HepG2 (cell line): ENCODE results near the gene KDM6B. TPM values are rescaled to one million over a fixed set of nuclear protein-coding genes. Genes with fewer than 3 reads are reported as not detected.

ENCODE experiments used
- BRCA1 ChIP-seq: sonication (generic); formaldehyde crosslinking; IDR thresholded peaks from 2 replicates; pipeline ENCODE4 v1.4.0; 2020; ENCODE audit warnings: missing genetic modification reagents
- DBP ChIP-seq: sonication (generic); formaldehyde crosslinking; IDR thresholded peaks from 2 replicates; pipeline ENCODE4 v1.4.0; 2020; ENCODE audit warnings: missing genetic modification reagents; ENCODE audit errors: not compliant biosample characterization
- MED8 ChIP-seq: sonication (generic); formaldehyde crosslinking; IDR thresholded peaks from 2 replicates; pipeline ENCODE4 v1.8.1; 2023; ENCODE audit warnings: mild to moderate bottlenecking, missing genetic modification reagents; ENCODE audit not compliant: insufficient replicate concordance
- PHB2 ChIP-seq: fragments of 450-650 bp; IDR thresholded peaks from 2 replicates; pipeline ENCODE4 v1.6.1; 2018; ENCODE audit not compliant: partially characterized antibody
- ZBTB10 ChIP-seq: sonication (generic); formaldehyde crosslinking; IDR thresholded peaks from 2 replicates; pipeline ENCODE4 v1.4.0; 2020; ENCODE audit warnings: missing genetic modification reagents, borderline replicate concordance
- ZNF407 ChIP-seq: sonication (generic); formaldehyde crosslinking; IDR thresholded peaks from one replicate; pipeline ENCODE4 v1.5.1; 2020; ENCODE audit warnings: mild to moderate bottlenecking, missing genetic modification reagents; ENCODE audit errors: not compliant biosample characterization
- ZNF788 ChIP-seq: sonication (generic); formaldehyde crosslinking; IDR thresholded peaks from 2 replicates; pipeline ENCODE4 v1.5.0; 2020; ENCODE audit warnings: mild to moderate bottlenecking, missing genetic modification reagents, borderline replicate concordance
- ZNF816 ChIP-seq: sonication (generic); formaldehyde crosslinking; IDR thresholded peaks from 2 replicates; pipeline ENCODE4 v1.8.0; 2022; ENCODE audit warnings: missing genetic modification reagents, mild to moderate bottlenecking, borderline replicate concordance
- polyA plus RNA-seq, 8 experiments: library from polyadenylated mRNA; depleted of rRNA in 3 of 8; stranded (reverse) in 7 of 8; unstranded in 1 of 8; fragments of >200 nt; fragmentation: Illumina TruSeq in 4 of 8; extraction: Trizol in 4 of 8; gene quantifications; 2 replicates each; pipeline versions ENCODE4 v1.2.1 to v1.2.3, GENCODE V29; 2011 to 2016; ENCODE audit warnings: low read depth in 4 of 8, missing spikeins in 1 of 8, mixed read lengths in 1 of 8; ENCODE audit not compliant: insufficient read depth in 1 of 8
- total RNA-seq, 5 experiments: library from RNA; depleted of rRNA; stranded (reverse); fragments of >200 nt; fragmentation: Illumina TruSeq; extraction: Trizol; gene quantifications; 2 replicates each; pipeline ENCODE4 v1.2.3, GENCODE V29; 2016; ENCODE audit warnings: low read depth in 1 of 5

KDM6B gene
- total and polyA plus RNA-seq, 2 of the 13 experiments (the other 11 are each of a cell fraction or from before 2014, with no cell fraction given) = 1.3 to 2.1 TPM

- TF ChIP-seq PHB2 (no peak), BRCA1 (CRISPR knock-in tag) (no peak; the same call in 1 of the 2 replicates), ZNF816 (CRISPR knock-in tag) (no peak), ZNF788 (CRISPR knock-in tag) (peak; percentile 79; the same call in 1 of the 2 replicates), DBP (CRISPR knock-in tag) (peak; percentile 45), MED8 (CRISPR knock-in tag) (no peak), ZBTB10 (no peak), ZNF407 (CRISPR knock-in tag) (peak; percentile 33)
Measured at GRCh38 chr17:7856811-7857712, 23.0 kb downstream of the KDM6B start, which contains the start of gene NAA38 (continued).
